GM19240 (cell line): ENCODE results near the gene ADPRHL1.
"Not testable (repeated sequence)": the region's sequence is repeated elsewhere in the genome, so short reads cannot be mapped to it uniquely, and the experiment has no call there.

Experiments used
- DNase-seq: peaks from one replicate; pipeline ENCODE4 v3.0.0; 2011; ENCODE audit warnings: low spot score; ENCODE audit not compliant: insufficient read length

The ADPRHL1 gene

GRCh38 chr13:113479179-113479578 is 25.9 kb upstream of the ADPRHL1 start:
- DNase-seq: no peak

GRCh38 chr13:113477724-113478123 is 24.4 kb upstream of the ADPRHL1 start:
- DNase-seq: no peak

GRCh38 chr13:113476811-113477210 is 23.5 kb upstream of the ADPRHL1 start:
- DNase-seq: no peak

GRCh38 chr13:113475911-113476310 is 22.6 kb upstream of the ADPRHL1 start:
- no peak for DNase-seq

GRCh38 chr13:113475280-113475679 is 22.0 kb upstream of the ADPRHL1 start:
- DNase-seq: no peak

GRCh38 chr13:113474179-113474578 is 20.9 kb upstream of the ADPRHL1 start:
- DNase-seq: no peak

GRCh38 chr13:113472355-113473025 is 19.2 kb upstream of the ADPRHL1 start:
- DNase-seq: no peak

GRCh38 chr13:113471844-113472243 is 18.6 kb upstream of the ADPRHL1 start:
- DNase-seq: no peak

- DNase-seq: not testable (repeated sequence)
Measured at GRCh38 chr13:113470635-113471163, 17.4 kb upstream of the ADPRHL1 start.

- DNase-seq: no peak
Measured at GRCh38 chr13:113470073-113470472, 16.8 kb upstream of the ADPRHL1 start.

- DNase-seq: no peak
Measured at GRCh38 chr13:113469582-113469981, 16.3 kb upstream of the ADPRHL1 start.

GRCh38 chr13:113468472-113469201 is 15.3 kb upstream of the ADPRHL1 start:
- no peak for DNase-seq

- DNase-seq: no peak
Measured at GRCh38 chr13:113468029-113468428, 14.7 kb upstream of the ADPRHL1 start.

- DNase-seq: no peak
Measured at GRCh38 chr13:113466383-113466782, 13.1 kb upstream of the ADPRHL1 start.

GRCh38 chr13:113465300-113465699 is 12.0 kb upstream of the ADPRHL1 start:
- DNase-seq: no peak

GRCh38 chr13:113464476-113464875 is 11.2 kb upstream of the ADPRHL1 start:
- DNase-seq: no peak

- DNase-seq: no peak
Measured at GRCh38 chr13:113461022-113461751, 7.9 kb upstream of the ADPRHL1 start.

GRCh38 chr13:113460599-113460998 is 7.3 kb upstream of the ADPRHL1 start:
- DNase-seq: no peak

- DNase-seq: no peak
Measured at GRCh38 chr13:113460064-113460555, 6.8 kb upstream of the ADPRHL1 start.

GRCh38 chr13:113458253-113459065 is 5.2 kb upstream of the ADPRHL1 start:
- DNase-seq: no peak

- DNase-seq: no peak
Measured at GRCh38 chr13:113457510-113457909, 4.2 kb upstream of the ADPRHL1 start.
